Inflammatory macrophage treated with lipopolysaccharide for 4 hours (primary cell): ENCODE data around the gene SMOC1.

Experiments
- DNase-seq: peaks from one replicate; pipeline ENCODE4 v3.0.0-alpha.2; 2020

Gene SMOC1

GRCh38 chr14:69865701-69866365 is 13.4 kb upstream of the SMOC1 start:
- DNase-seq: no peak

- peak; percentile 8 for DNase-seq
Measured at GRCh38 chr14:69868363-69868963, 10.8 kb upstream of the SMOC1 start.

GRCh38 chr14:69870613-69871012 is 8.6 kb upstream of the SMOC1 start:
- no peak for DNase-seq

GRCh38 chr14:69873877-69874780 is 5.1 kb upstream of the SMOC1 start:
- no peak for DNase-seq

- no peak for DNase-seq
Measured at GRCh38 chr14:69876221-69876847, 2.9 kb upstream of the SMOC1 start.

GRCh38 chr14:69876848-69877306 is 2.3 kb upstream of the SMOC1 start:
- DNase-seq: no peak

GRCh38 chr14:69877492-69877891 is 1.7 kb upstream of the SMOC1 start:
- DNase-seq: peak; percentile 33

- DNase-seq: no peak
Measured at GRCh38 chr14:69878251-69878650, 965 bp upstream of the SMOC1 start.

GRCh38 chr14:69880044-69880487 is 850 bp downstream of the SMOC1 start:
- no peak for DNase-seq

- no peak for DNase-seq
Measured at GRCh38 chr14:69880893-69881292, 1.7 kb downstream of the SMOC1 start.

- DNase-seq: no peak
Measured at GRCh38 chr14:69882116-69882864, 3.1 kb downstream of the SMOC1 start.

GRCh38 chr14:69882915-69883314 is 3.7 kb downstream of the SMOC1 start:
- DNase-seq: no peak

GRCh38 chr14:69886453-69887242 is 7.4 kb downstream of the SMOC1 start:
- no peak for DNase-seq

- DNase-seq: peak; percentile 4
Measured at GRCh38 chr14:69887740-69888657, 8.8 kb downstream of the SMOC1 start.

GRCh38 chr14:69891422-69891821 is 12.2 kb downstream of the SMOC1 start:
- DNase-seq: no peak

GRCh38 chr14:69895109-69895508 is 15.9 kb downstream of the SMOC1 start:
- DNase-seq: no peak

GRCh38 chr14:69896080-69896479 is 16.9 kb downstream of the SMOC1 start:
- DNase-seq: no peak

- DNase-seq: no peak
Measured at GRCh38 chr14:69896972-69897371, 17.8 kb downstream of the SMOC1 start.

GRCh38 chr14:69900603-69901002 is 21.4 kb downstream of the SMOC1 start:
- DNase-seq: no peak
